ENCODE data around the gene S100A2.
A peak's percentile ranks its signal among the peaks of the same experiment; 100 is the strongest.
"Not testable (repeated sequence)": the region's sequence is repeated elsewhere in the genome, so short reads cannot be mapped to it uniquely, and the experiment has no call there.

Gene S100A2

DNA sequence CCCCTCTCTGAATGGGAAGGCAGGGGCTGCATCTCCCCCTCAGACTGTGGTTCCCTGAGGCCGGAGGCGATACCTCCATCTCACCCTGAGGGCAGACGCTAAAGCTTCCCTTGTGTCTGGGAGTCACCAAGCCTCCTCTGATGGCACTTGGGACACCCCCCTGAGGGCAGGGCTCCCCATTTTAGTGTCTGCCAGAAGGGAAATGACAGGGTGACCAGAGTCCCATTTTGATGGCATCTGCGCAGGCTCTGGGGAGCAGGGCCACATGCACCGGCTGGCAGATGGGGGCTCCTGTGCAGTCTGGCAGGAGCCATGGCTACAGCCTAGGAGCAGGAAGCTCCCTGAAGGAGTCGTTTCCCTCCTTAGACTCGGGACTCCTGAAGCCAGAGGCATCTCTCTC, 1.7 kb downstream of the S100A2 start:
- DNase-seq (ENCODE audit: low read depth), result no peak

DNA sequence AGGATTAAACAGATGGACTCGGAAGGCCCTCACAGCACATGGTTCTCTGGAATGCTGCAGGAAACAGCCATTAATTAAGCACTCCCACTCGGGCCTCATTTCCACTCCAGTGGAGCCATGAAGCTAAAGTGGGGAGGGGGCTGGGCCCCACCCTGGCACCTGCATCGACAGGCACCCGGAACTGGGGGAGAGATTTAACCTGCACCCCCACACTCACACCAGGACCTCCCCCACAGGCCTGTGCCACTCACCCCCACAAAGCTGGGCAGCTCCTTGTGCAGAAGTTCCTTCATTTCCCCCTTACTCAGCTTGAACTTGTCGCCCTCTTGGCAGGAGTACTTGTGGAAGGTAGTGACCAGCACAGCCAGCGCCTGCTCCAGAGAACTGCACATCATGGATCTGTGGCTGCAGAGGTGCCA, 2.2 kb downstream of the S100A2 start:
- DNase-seq (ENCODE audit: low read depth), result no peak

GRCh38 chr1:153562021-153562420, 3.6 kb downstream of the S100A2 start:
- not testable (repeated sequence) for DNase-seq (ENCODE audit: low read depth)

GRCh38 chr1:153561466-153561985, 4.1 kb downstream of the S100A2 start:
- no peak for DNase-seq (ENCODE audit: low read depth)

GRCh38 chr1:153560771-153561465, 4.7 kb downstream of the S100A2 start:
- DNase-seq (ENCODE audit: low read depth), result no peak

GRCh38 chr1:153560241-153560640, 5.4 kb downstream of the S100A2 start:
- no peak for DNase-seq (ENCODE audit: low read depth)

GRCh38 chr1:153557877-153558276, 7.8 kb downstream of the S100A2 start:
- no peak for DNase-seq (ENCODE audit: low read depth)

GRCh38 chr1:153556348-153556747, 9.3 kb downstream of the S100A2 start:
- DNase-seq (ENCODE audit: low read depth), result no peak

- DNase-seq (ENCODE audit: low read depth), result peak; percentile 39
Measured at GRCh38 chr1:153553830-153554541, 11.7 kb downstream of the S100A2 start.

DNA sequence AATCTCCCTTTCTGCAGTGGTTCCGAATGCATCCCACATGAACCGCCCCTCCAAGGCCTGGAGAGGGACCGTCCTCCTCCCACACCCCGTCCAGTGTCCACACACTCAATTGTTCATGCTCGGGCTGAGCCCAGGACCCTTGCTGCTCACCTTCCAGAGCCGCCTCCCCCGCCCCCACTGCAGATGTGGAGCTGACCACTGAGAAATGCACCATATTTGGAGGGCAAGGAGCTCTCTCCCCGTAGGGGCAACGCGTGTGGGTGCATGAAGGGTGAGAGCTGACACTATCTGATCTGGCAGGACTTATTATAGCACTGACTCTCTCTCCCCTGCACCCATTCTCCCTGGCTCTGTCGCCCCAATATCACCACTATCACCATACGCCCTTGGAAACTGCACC, 12.5 kb downstream of the S100A2 start:
- DNase-seq (ENCODE audit: low read depth), result no peak

- DNase-seq (ENCODE audit: low read depth), result no peak
Measured at GRCh38 chr1:153552335-153552734, 13.3 kb downstream of the S100A2 start.

- DNase-seq (ENCODE audit: low read depth), result no peak
Measured at GRCh38 chr1:153550827-153551500, 14.7 kb downstream of the S100A2 start.

GRCh38 chr1:153550398-153550758, 15.3 kb downstream of the S100A2 start:
- no peak for DNase-seq (ENCODE audit: low read depth)

GRCh38 chr1:153549741-153550397, 15.8 kb downstream of the S100A2 start:
- DNase-seq (ENCODE audit: low read depth), result no peak

DNA sequence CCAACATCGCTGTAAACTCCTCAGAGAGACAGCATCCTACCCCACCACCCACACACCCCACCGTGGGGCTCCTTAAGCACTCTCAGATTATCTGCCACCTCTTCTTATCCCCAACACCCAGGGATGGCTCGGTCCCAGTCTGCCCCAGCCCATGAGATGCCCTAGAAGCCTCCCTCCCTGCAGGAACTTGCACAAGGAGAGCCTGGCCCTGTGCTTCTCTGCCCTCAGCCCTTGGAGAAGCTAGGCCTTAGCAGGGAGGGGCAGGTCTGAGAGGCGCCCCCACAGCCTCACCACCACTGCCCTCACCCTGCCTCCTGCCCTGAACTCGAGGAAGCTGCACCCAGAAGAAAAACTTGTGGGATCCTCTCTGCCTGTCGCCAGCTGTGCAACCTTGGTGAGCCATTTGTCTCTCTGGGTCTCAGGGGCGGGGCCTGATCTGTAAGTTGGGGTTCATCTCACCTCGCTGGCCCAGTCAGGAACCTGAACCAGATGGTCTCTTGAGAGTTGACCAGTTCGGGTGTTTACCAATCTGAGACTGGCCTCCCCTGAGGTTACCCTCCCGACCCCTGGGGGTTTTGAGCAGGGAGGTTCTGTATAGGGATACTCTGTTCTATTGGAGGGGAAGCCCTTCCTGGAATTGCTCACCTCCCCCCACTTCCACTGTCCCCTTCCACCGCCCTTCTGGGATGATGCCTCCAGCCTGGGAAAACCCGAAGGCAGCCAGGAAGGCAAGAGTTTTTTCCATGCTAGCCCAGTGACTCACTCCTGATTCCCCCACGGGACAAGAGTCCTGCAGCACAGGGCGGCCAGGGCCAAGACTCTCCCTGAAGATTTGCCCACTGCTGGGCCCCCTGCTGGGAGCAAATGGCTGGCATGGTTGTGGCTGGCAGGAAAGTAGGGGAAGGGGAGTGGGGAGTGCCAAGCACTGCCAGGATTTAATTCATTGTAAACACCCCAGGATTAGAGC, 16.6 kb downstream of the S100A2 start, which contains the start of gene S100A3:
S100A3 (minus strand) TSS at position 537 of the 967 bp plus-strand sequence. CDS start 773 bp downstream, outside the sequence.
- peak; percentile 87 for DNase-seq (ENCODE audit: low read depth)

GRCh38 chr1:153547560-153548551, 17.8 kb downstream of the S100A2 start:
- DNase-seq (ENCODE audit: low read depth), result no peak

DNA sequence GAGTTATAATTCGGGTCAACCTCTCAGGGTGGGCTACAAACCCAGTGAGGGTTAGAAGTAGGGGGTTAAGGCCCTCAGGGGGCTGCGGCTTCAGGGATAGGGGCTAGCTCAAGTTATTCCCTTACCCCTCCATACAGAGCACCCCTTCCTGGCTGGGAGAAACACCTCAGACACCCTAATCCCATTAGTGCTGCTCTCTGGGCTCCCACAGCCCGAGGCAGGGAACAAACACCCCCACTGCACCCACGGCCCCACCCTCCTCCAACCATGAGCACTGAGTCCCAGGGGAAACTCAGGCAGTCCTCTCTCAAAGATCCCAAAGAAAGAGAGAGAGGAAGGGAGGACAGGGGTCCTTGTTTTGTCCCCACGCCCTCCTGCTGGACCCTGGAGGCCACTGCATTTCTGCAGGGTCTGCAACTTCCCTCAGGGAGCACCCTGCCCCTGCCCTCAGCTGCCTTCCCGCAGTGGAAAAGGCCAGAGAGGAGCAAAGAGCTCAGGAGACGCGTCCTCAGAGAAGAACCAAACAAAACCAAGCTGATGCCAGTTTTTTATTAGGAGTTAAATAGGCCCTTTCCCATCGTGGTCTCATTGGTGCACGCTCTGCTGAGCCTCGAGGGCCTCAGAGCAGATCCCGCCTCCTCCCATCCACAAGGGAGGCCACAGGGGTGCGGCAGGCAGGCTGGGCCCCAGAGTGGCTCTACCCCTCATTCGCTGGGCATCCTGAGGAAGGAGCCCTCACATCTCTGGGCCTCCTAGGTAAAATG, 18.7 kb downstream of the S100A2 start:
- DNase-seq (ENCODE audit: low read depth), result peak; percentile 64

- no peak for DNase-seq (ENCODE audit: low read depth)
Measured at GRCh38 chr1:153546371-153546770, 19.3 kb downstream of the S100A2 start.

Measured in fibroblast of gingiva (primary cell).